GM12801 (cell line): ENCODE measurements around the gene NEK1.

Source experiments
- TF ChIP-seq, protein P1 (sequence below): IDR thresholded peaks from one replicate; pipeline ENCODE4 v1.5.1; 2011; ENCODE audit warnings: control low read depth; ENCODE audit not compliant: insufficient read length; ENCODE audit errors: extremely low read depth

The NEK1 gene

GRCh38 chr4:169492436-169493163 lies 119.8 kb downstream of the NEK1 start:
- TF ChIP-seq, protein P1, sequence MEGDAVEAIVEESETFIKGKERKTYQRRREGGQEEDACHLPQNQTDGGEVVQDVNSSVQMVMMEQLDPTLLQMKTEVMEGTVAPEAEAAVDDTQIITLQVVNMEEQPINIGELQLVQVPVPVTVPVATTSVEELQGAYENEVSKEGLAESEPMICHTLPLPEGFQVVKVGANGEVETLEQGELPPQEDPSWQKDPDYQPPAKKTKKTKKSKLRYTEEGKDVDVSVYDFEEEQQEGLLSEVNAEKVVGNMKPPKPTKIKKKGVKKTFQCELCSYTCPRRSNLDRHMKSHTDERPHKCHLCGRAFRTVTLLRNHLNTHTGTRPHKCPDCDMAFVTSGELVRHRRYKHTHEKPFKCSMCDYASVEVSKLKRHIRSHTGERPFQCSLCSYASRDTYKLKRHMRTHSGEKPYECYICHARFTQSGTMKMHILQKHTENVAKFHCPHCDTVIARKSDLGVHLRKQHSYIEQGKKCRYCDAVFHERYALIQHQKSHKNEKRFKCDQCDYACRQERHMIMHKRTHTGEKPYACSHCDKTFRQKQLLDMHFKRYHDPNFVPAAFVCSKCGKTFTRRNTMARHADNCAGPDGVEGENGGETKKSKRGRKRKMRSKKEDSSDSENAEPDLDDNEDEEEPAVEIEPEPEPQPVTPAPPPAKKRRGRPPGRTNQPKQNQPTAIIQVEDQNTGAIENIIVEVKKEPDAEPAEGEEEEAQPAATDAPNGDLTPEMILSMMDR: no peak

GRCh38 chr4:169491211-169491610 lies 121.2 kb downstream of the NEK1 start:
- TF ChIP-seq, protein P1: no peak

DNA sequence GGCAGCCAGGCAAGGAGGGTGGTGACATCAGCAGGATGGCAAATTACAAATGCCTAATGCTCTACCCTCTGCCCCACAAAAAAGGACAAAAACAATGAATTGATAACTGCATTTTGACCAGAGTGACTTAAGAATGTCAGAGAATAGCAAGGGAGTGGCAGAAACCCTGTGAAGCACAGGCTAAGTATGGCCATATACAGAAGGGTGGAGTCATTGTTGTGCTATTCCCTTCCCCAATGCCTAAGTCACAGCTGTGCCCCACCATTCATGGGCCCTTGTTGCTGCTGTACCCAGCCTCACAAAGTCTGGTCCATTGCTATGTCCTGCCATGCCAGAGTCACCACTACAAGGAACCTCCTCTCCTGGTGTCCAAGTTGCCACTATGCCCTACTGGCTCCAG lies 123.1 kb downstream of the NEK1 start:
- TF ChIP-seq, protein P1: no peak

GRCh38 chr4:169485791-169486742 lies 126.3 kb downstream of the NEK1 start:
- TF ChIP-seq, protein P1: no peak

DNA sequence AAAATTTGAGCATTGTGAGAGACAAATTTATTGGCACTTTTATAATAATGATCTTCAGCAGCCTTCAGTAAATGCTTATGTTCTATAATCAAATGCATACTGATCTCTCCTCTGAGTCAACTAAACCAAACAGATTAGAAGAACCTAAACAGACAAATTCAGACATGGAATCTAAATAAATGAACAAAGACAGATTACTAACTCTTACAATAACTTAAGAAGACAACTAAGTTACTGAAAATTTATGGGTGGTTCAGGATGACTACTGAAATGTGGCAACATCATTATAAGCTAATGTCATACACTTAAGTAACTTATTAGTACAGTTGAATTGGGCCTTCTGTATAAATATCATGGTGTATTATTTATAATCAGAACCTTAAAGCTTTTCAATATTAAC lies 127.3 kb downstream of the NEK1 start:
- TF ChIP-seq, protein P1: no peak

DNA sequence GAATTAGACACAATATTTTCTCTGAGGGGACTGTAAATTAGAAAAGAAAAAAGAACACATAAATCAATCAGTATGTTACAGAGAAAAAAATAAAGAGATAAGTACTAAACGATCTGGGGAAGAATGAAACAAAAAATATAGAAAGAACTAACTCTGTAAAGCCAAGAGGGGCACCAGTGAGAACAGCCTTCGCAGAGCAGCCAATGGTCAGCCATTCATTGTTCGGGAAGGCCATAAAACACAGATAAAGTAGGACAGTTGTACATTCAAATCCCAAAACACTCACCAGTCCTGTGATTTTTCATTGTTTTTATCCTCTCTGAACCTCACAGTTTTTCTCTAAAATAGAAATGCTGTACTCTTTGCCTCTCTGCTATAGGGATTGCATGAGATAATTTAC lies 127.9 kb downstream of the NEK1 start:
- TF ChIP-seq, protein P1: no peak

DNA sequence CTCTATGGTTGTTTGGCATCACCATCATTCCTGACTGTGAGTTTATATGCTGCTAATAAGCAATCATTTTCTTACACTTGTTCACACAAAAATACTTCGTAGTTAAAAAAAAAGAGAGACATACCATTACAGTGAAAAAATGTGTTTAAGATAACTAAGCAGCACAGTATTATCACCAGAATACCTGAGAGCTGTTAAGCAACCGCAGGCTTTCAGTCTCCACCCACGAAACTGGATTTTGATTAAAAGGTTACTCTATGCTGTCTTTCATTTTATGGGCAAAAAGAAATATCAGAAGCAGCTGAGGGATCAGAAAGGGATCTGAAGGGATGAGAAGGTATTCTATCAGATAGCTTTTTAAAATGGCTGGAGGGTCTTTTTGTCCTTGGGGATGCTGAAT lies 148.3 kb downstream of the NEK1 start:
- TF ChIP-seq, protein P1: no peak
